ENCODE measurements around the gene FLOT1. TPM values are rescaled to one million over a fixed set of nuclear protein-coding genes. Genes with fewer than 3 reads are reported as not detected.

The FLOT1 gene
- total and polyA plus RNA-seq, 9 of the 15 experiments (the other 6 are each of a cell fraction or from before 2014, with no cell fraction given), result 11.7 to 149 (median 118) TPM

DNA sequence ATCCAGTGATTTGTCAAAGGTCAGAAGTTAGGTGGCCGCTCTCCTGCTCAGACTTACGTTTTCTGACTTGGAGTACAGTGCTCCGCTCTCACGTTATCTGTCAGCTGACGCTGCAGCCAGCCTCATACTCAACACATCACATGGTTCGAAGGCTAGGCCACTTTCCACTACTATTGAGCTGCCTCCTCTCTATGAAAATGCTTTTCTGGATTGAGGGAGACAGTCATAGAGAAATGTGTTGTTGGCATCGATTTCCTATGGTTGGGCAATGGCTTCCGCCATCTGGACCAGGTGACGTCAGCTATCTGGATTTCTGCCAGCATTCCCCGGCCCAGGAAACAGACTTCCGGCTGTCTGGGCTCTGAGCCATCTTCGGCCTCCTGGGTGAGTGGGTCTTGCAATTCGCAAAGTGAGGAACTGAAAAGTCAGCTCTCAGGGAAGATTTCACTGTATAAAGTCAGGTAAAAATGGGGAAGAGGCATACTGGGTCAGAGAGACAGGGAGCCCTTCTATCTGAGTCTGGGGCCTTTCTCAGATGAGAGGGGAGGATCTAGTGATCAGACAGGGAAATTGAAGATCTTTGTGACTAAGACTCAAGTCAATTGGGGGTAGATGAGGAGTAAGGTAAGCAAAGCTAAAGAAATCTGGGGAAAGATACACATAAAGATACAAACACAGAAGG, 39.4 kb upstream of the FLOT1 start (continued):
- TF ChIP-seq CXXC5 (CRISPR knock-in tag; IDR thresholded peaks at IDR 0.05), result peak; percentile 86
- TF ChIP-seq POLR2AphosphoS2 (IDR thresholded peaks at IDR 0.05; ENCODE audit: low read length), result no peak
- TF ChIP-seq SAFB2 (IDR thresholded peaks at IDR 0.05; ENCODE audit: borderline replicate concordance, low read depth, low read length, severe bottlenecking), result no peak
- no peak for TF ChIP-seq NR3C1 (CRISPR knock-in tag; IDR thresholded peaks at IDR 0.05)
- TF ChIP-seq CHD1 (IDR thresholded peaks at IDR 0.05; ENCODE audit: low read length), result no peak
- TF ChIP-seq ZNF354B (CRISPR knock-in tag; IDR thresholded peaks at IDR 0.05), result peak; percentile 86
- TF ChIP-seq ARID1B (IDR thresholded peaks at IDR 0.05), result peak; percentile 91
- peak; percentile 86 for TF ChIP-seq ZNF197 (CRISPR knock-in tag; IDR thresholded peaks at IDR 0.05; ENCODE audit: low read depth)
- TF ChIP-seq MTA1 (IDR thresholded peaks at IDR 0.05; ENCODE audit: borderline replicate concordance), result peak; percentile 75
- peak; percentile 99 for TF ChIP-seq ATF7 (IDR thresholded peaks at IDR 0.05)
- no peak for TF ChIP-seq HMGN3 (IDR thresholded peaks at IDR 0.05; ENCODE audit: borderline replicate concordance, extremely low read depth, insufficient read length, low read depth, low read length)
- peak; percentile 56; the same call in 1 of the 2 replicates for TF ChIP-seq SOX6 (IDR thresholded peaks at IDR 0.05)
- TF ChIP-seq ZNF3 (CRISPR knock-in tag; IDR thresholded peaks at IDR 0.05), result no peak
- no peak; a peak in 1 of 4 replicates for TF ChIP-seq BCLAF1 (IDR thresholded peaks at IDR 0.05; ENCODE audit: borderline replicate concordance in 1 of 2, control insufficient read depth in 1 of 2, low read depth in 2 of 2, low read length in 1 of 2)
- TF ChIP-seq ZNF224 (CRISPR knock-in tag; IDR thresholded peaks at IDR 0.05), result no peak
- TF ChIP-seq, protein P1, sequence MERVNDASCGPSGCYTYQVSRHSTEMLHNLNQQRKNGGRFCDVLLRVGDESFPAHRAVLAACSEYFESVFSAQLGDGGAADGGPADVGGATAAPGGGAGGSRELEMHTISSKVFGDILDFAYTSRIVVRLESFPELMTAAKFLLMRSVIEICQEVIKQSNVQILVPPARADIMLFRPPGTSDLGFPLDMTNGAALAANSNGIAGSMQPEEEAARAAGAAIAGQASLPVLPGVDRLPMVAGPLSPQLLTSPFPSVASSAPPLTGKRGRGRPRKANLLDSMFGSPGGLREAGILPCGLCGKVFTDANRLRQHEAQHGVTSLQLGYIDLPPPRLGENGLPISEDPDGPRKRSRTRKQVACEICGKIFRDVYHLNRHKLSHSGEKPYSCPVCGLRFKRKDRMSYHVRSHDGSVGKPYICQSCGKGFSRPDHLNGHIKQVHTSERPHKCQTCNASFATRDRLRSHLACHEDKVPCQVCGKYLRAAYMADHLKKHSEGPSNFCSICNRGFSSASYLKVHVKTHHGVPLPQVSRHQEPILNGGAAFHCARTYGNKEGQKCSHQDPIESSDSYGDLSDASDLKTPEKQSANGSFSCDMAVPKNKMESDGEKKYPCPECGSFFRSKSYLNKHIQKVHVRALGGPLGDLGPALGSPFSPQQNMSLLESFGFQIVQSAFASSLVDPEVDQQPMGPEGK (CRISPR knock-in tag; IDR thresholded peaks at IDR 0.05; ENCODE audit: borderline replicate concordance), result no peak; the same call in 1 of the 2 replicates
- TF ChIP-seq ZNF41 (CRISPR knock-in tag; conservative IDR thresholded peaks at IDR 0.05), result peak; percentile 77; the same call in 1 of the 2 replicates
- TF ChIP-seq ZNF785 (CRISPR knock-in tag; IDR thresholded peaks at IDR 0.05), result no peak
- no peak for TF ChIP-seq IRF1 (CRISPR knock-in tag; IDR thresholded peaks at IDR 0.05; ENCODE audit: borderline replicate concordance)
- peak; percentile 71; the same call in 1 of the 2 replicates for TF ChIP-seq NCOR1 (IDR thresholded peaks at IDR 0.05)
- TF ChIP-seq CEBPB (tag; IDR thresholded peaks at IDR 0.05), result peak; percentile 99
- TF ChIP-seq, protein P2, sequence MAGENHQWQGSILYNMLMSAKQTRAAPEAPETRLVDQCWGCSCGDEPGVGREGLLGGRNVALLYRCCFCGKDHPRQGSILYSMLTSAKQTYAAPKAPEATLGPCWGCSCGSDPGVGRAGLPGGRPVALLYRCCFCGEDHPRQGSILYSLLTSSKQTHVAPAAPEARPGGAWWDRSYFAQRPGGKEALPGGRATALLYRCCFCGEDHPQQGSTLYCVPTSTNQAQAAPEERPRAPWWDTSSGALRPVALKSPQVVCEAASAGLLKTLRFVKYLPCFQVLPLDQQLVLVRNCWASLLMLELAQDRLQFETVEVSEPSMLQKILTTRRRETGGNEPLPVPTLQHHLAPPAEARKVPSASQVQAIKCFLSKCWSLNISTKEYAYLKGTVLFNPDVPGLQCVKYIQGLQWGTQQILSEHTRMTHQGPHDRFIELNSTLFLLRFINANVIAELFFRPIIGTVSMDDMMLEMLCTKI (IDR thresholded peaks at IDR 0.05; ENCODE audit: partially characterized antibody), result no peak
